ENCODE results near the gene TNP2. TPM values are rescaled to one million over a fixed set of nuclear protein-coding genes. Genes with fewer than 3 reads are reported as not detected.
A peak's percentile ranks its signal among the peaks of the same experiment; 100 is the strongest.

Gene TNP2
- total RNA-seq, 3 donors from 2014 or later (not counting 1 experiment from before 2014, with no cell fraction given), result not detected

DNA sequence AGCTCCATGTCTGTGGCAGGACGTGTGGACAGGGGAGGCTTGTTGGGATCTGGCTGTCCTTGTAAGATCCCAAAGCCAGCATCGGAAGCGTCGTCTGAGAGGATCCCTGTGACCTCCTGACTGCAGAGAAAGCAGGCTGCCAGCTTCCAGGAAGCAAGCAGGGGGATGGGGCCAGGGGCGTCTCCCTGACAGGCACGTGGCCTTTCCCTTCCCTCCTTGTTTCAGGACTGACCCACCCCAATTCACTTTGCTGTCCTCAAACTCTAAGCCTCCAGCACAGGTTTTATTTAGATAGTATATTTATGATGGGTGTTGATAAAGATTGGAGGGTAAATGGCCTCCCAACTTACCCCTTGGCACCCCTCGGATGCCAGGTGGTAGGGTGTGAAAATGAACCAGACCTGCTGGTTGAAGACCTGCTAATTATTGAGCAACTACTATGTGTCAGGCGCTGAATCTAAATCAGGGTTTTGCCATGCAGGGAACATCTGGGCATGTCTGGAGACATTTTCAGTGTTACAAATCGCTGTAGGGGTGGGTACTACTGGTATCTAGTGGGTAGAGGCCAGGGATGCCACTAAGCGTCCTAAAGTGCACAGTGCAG is 37.7 kb downstream of the TNP2 start:
- no peak overlapping the region for H3K4me3 Mint-ChIP-seq
- peaks cover 52% of the 10 kb centered on the region for H3K4me1 ChIP-seq (ENCODE audit: control insufficient read depth, insufficient read depth, low read length)
- no peak overlapping the region for H3K27ac ChIP-seq (ENCODE audit: low read length)
- no peaks in the 10 kb centered on the region for H3K27me3 Mint-ChIP-seq (ENCODE audit: low read depth in 2 of 2)
- H3K4me3 ChIP-seq (ENCODE audit: low read length), result no peak overlapping the region
- no peaks in the 10 kb centered on the region for H3K9me3 Mint-ChIP-seq
- 86% methylated on average over 10 of the region's 10 CpGs for WGBS (ENCODE audit: insufficient coverage)
- H3K27me3 ChIP-seq (ENCODE audit: control insufficient read depth, insufficient read depth, low read length), result no peaks in the 10 kb centered on the region
- intact Hi-C loops (cut with micrococcal nuclease), result loop anchor here (10.0 kb wide), 1 partner anchor 357 kb away; the partner anchor contains the start of gene CIITA
- no peaks in the 10 kb centered on the region for H3K36me3 ChIP-seq (ENCODE audit: control insufficient read depth, insufficient read depth, low read length)
- no peaks in the 10 kb centered on the region for H3K36me3 Mint-ChIP-seq
- TF ChIP-seq, protein P1, sequence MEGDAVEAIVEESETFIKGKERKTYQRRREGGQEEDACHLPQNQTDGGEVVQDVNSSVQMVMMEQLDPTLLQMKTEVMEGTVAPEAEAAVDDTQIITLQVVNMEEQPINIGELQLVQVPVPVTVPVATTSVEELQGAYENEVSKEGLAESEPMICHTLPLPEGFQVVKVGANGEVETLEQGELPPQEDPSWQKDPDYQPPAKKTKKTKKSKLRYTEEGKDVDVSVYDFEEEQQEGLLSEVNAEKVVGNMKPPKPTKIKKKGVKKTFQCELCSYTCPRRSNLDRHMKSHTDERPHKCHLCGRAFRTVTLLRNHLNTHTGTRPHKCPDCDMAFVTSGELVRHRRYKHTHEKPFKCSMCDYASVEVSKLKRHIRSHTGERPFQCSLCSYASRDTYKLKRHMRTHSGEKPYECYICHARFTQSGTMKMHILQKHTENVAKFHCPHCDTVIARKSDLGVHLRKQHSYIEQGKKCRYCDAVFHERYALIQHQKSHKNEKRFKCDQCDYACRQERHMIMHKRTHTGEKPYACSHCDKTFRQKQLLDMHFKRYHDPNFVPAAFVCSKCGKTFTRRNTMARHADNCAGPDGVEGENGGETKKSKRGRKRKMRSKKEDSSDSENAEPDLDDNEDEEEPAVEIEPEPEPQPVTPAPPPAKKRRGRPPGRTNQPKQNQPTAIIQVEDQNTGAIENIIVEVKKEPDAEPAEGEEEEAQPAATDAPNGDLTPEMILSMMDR (IDR thresholded peaks at IDR 0.05), result no peak
- DNase-seq, result no peak
- H3K4me1 Mint-ChIP-seq, result peaks cover 42 to 47% of the 10 kb centered on the region in 2 donors
- ATAC-seq, result no peak
- H3K27ac Mint-ChIP-seq, result peak overlapping the region; percentile 84 to 92
- H3K9me3 ChIP-seq (ENCODE audit: control insufficient read depth, insufficient read depth, low read length), result no peaks in the 10 kb centered on the region

DNA sequence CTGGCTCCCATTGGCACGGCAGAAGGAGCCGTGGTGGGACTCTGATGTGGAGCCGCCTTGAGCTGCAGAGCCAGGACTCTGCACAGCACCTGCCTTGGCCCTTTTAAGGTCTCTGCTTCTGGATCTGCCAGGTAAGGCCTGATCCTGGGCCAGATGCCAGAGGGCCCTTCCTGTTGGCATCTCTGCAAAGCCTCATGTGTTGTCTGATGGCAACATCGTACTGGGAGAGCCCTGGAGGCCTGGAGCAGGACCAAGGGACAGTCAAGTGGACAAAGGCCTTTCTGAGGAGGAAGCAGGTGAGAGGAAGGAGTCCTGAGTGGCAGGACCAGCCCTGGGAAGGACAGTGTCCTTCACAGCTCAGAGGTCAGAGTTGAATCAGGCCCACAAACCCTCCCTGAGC is 39.2 kb downstream of the TNP2 start:
- H3K9me3 ChIP-seq (ENCODE audit: control insufficient read depth, insufficient read depth, low read length), result no peaks in the 10 kb centered on the region
- TF ChIP-seq, protein P1 (IDR thresholded peaks at IDR 0.05), result no peak
- 94% methylated on average over 4 of the region's 4 CpGs for WGBS (ENCODE audit: insufficient coverage)
- H3K27me3 ChIP-seq (ENCODE audit: control insufficient read depth, insufficient read depth, low read length), result no peaks in the 10 kb centered on the region
- Mint-ChIP-seq H3K4me1 (peaks cover 45 to 48% of the 10 kb centered on the region in 2 donors), H3K4me3 (no peak overlapping the region), H3K9me3 (no peaks in the 10 kb centered on the region), H3K36me3 (no peaks in the 10 kb centered on the region), H3K27me3 (ENCODE audit: low read depth in 2 of 2) (no peaks in the 10 kb centered on the region), H3K27ac (peak overlapping the region; percentile 42 to 66)
- H3K27ac ChIP-seq (ENCODE audit: low read length), result no peak overlapping the region
- intact Hi-C loops (cut with micrococcal nuclease), result loop anchor here (5.0 to 10.0 kb wide), 2 partner anchors 122 to 355 kb away; partner anchors contain the start of gene CIITA
- ATAC-seq, result no peak
- no peak overlapping the region for H3K4me3 ChIP-seq (ENCODE audit: low read length)
- H3K4me1 ChIP-seq (ENCODE audit: control insufficient read depth, insufficient read depth, low read length), result peaks cover 51% of the 10 kb centered on the region
- no peak for DNase-seq
- no peaks in the 10 kb centered on the region for H3K36me3 ChIP-seq (ENCODE audit: control insufficient read depth, insufficient read depth, low read length)

DNA sequence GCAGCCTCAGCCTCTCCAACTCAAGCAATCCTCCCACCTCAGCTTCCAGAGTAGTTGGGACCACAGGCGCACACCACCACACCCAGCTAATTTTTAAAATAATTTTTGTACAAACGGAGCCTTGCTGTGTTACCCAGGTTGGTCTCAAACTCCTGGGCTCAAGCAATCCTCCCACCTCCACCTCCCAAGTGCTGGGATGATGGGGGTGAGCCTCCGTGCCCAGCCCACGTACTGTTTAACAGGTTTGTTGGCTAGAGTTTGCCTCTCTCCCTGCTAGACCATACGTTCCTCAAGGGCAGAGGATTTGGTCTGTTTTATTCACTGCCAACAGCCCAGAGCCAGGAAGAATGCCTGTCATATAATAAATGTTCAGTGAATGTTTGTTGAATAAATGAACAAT is 39.7 kb downstream of the TNP2 start:
- TF ChIP-seq, protein P1 (IDR thresholded peaks at IDR 0.05), result no peak
- intact Hi-C loops (cut with micrococcal nuclease), result loop anchor here (5.0 kb wide), 1 partner anchor 123 kb away; no protein-coding TSS in a partner anchor
- ATAC-seq, result no peak
- peaks cover 51% of the 10 kb centered on the region for H3K4me1 ChIP-seq (ENCODE audit: control insufficient read depth, insufficient read depth, low read length)
- H3K36me3 ChIP-seq (ENCODE audit: control insufficient read depth, insufficient read depth, low read length), result no peaks in the 10 kb centered on the region
- H3K9me3 ChIP-seq (ENCODE audit: control insufficient read depth, insufficient read depth, low read length), result no peaks in the 10 kb centered on the region
- peak overlapping the region; percentile 42 to 66 for H3K27ac Mint-ChIP-seq
- H3K4me3 Mint-ChIP-seq, result no peak overlapping the region
- H3K27ac ChIP-seq (ENCODE audit: low read length), result no peak overlapping the region
- no peaks in the 10 kb centered on the region for H3K27me3 Mint-ChIP-seq (ENCODE audit: low read depth in 2 of 2)
- H3K9me3 Mint-ChIP-seq, result no peaks in the 10 kb centered on the region
- H3K4me3 ChIP-seq (ENCODE audit: low read length), result no peak overlapping the region
- no peak for DNase-seq
- peaks cover 45 to 48% of the 10 kb centered on the region in 2 donors for H3K4me1 Mint-ChIP-seq
- WGBS (ENCODE audit: insufficient coverage), result 98% methylated on average over 5 of the region's 5 CpGs
- H3K36me3 Mint-ChIP-seq, result no peaks in the 10 kb centered on the region
- no peaks in the 10 kb centered on the region for H3K27me3 ChIP-seq (ENCODE audit: control insufficient read depth, insufficient read depth, low read length)
